ENCODE measurements around the gene NPM3.

NPM3 gene

DNA sequence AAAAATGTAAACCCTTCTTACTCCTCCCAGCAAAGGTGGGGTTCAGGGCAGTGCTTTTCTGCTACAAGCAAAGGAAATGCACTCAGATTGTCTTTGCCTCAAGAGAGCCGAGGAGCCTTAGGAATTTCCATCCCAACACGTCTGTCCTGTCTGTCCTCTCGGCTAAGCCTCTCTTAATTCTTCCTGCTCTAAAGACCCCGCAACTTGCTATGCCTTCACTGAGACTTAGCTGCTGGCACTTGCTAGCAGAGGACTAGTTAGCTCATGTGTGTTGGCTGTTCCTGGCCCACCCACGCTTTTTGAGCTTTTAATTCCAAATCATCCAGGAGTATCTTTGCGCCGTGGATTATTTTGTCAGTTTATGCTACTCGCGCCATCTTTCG, 481 bp upstream of the NPM3 start:
- DNase-seq (ENCODE audit: low read depth), result peak; percentile 22
- H3K4me3 ChIP-seq (ENCODE audit: low read length), result peak overlapping the region; percentile 86
- TF ChIP-seq, protein P1, sequence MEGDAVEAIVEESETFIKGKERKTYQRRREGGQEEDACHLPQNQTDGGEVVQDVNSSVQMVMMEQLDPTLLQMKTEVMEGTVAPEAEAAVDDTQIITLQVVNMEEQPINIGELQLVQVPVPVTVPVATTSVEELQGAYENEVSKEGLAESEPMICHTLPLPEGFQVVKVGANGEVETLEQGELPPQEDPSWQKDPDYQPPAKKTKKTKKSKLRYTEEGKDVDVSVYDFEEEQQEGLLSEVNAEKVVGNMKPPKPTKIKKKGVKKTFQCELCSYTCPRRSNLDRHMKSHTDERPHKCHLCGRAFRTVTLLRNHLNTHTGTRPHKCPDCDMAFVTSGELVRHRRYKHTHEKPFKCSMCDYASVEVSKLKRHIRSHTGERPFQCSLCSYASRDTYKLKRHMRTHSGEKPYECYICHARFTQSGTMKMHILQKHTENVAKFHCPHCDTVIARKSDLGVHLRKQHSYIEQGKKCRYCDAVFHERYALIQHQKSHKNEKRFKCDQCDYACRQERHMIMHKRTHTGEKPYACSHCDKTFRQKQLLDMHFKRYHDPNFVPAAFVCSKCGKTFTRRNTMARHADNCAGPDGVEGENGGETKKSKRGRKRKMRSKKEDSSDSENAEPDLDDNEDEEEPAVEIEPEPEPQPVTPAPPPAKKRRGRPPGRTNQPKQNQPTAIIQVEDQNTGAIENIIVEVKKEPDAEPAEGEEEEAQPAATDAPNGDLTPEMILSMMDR (IDR thresholded peaks at IDR 0.05; ENCODE audit: insufficient read depth, low read depth, low read length, missing control alignments), result no peak

DNA sequence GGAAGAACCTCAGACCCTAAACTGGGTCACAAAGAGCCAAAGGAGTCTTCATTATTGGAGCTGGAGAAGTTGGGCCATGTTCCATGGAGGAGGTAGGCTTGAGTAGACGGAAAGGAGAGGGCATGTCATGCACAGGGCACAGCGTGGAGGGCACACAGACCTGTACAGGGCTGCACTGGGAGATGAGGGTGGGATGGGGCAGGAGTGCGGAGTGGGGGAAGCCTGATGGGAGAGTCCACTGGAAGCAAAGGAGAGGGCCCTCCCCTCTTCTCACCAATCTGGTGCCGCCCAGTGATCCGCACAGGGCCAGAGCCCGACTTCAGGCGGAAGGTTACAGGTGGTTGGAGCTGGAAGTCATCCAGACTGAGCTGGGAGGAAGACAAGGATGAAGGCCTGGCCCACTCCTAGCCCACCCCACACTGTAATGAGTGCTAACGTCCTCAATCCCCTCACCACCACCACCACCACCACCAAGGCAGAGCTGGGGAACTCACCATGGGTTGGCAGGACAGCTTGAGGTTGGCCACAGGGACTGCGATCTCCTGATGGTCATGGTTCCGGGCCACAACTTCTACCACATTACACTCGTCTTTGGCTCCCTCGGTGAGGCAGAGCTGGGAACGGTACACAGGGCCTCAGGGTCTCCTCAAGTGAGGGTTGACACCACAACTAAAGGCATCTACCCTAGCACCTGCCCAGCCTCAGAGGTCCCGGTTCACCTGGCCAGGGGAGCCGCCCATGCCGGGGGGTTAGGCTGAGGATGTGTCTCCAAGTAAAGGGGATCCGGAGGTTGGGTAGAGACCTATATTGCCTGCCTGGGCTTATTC, 1.0 kb downstream of the NPM3 start:
- DNase-seq (ENCODE audit: low read depth), result no peak
- peak overlapping the region; percentile 86 for H3K4me3 ChIP-seq (ENCODE audit: low read length)
- TF ChIP-seq, protein P1 (IDR thresholded peaks at IDR 0.05; ENCODE audit: insufficient read depth, low read depth, low read length, missing control alignments), result no peak

DNA sequence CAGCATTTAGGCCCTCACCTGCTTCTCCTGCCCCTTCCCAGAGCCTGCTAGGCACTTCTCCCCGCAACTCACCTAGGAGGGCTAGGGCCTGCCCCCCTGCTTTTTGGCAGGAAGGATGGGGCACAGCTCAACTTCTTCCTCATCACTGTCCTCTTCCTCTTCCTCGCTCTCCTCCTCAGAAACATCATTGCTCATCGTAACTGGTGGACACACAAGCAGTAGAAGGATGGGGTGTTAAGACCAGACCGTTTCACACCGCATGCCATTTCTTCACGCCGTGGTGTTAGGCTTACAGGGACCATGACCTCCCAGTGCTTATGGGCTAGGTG, 1.6 kb downstream of the NPM3 start:
- no peak overlapping the region for H3K4me3 ChIP-seq (ENCODE audit: low read length)
- no peak for DNase-seq (ENCODE audit: low read depth)
- TF ChIP-seq, protein P1 (IDR thresholded peaks at IDR 0.05; ENCODE audit: insufficient read depth, low read depth, low read length, missing control alignments), result no peak

DNA sequence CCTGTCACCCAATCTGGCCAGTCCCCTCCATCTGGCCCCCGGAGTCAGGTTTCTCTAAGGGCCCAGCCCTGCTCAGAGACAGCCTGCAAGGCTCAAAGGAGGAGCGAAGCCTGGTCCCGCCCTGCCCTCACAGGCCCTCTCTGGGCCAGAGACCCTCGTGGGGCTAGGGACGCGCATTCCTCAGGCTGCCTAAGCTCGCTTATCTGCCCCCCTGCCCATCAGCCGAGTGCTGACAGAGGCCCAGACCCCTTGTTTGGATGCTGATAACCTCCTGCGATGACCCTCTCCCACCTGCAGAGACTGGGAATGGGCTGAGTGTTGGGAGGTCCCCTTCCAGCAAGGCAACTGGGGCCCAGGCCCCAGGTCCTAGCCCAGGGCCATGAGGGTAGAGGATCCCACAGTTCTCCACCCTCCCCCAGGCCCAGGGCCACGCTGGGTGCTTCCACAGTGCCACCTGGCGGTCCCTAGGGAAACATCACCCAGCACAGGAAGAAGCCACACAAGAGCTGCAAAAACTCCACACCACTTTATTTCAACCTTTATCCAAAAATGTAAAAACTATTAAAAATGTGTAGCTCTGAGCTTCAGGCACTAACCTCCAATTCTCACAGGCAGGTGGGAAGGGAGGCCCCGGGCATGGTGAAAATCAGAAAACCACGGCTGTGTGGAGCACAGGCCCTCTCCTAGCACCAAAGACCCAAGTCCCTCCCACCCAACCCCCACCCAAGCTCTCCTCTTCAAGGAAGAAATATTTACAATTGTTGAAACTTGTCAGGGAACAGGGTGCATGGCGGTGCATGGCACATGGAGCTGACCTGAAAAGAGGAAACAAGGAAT, 2.2 kb downstream of the NPM3 start:
- H3K4me3 ChIP-seq (ENCODE audit: low read length), result no peak overlapping the region
- TF ChIP-seq, protein P1 (IDR thresholded peaks at IDR 0.05; ENCODE audit: insufficient read depth, low read depth, low read length, missing control alignments), result peak; percentile 97
- peak; percentile 72 for DNase-seq (ENCODE audit: low read depth)

DNA sequence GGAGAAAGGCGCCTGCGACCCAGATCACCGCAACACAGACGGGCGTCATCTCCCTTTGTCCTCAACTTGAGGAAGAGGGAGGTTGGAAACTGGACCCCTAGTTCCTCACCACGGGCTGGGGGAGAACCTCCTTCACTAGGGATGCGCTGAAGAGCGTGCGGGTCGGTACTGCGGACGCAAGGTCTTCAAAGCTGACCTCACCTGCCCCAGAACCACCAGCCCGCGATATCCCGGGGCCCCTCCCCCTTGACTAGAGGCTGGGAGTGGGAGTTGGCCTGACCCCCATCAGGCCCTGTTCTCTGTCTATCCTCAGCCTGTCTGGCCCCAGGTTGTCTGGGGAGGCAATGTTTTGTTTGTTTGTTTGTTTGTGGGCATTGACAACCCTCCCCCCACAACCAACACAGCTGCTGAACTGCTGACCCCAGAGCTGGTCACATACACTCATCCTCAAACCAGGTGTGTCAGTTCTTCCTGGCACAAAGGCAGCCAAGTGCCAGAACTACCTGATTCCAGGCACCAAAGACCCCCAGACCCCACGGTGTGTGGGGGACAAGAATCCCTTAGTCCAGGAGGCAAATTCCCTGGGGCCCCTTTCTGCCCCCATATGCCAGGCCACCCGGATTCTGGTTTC, 2.9 kb downstream of the NPM3 start:
- TF ChIP-seq, protein P1 (IDR thresholded peaks at IDR 0.05; ENCODE audit: insufficient read depth, low read depth, low read length, missing control alignments), result no peak
- H3K4me3 ChIP-seq (ENCODE audit: low read length), result peak overlapping the region; percentile 33
- DNase-seq (ENCODE audit: low read depth), result no peak

DNA sequence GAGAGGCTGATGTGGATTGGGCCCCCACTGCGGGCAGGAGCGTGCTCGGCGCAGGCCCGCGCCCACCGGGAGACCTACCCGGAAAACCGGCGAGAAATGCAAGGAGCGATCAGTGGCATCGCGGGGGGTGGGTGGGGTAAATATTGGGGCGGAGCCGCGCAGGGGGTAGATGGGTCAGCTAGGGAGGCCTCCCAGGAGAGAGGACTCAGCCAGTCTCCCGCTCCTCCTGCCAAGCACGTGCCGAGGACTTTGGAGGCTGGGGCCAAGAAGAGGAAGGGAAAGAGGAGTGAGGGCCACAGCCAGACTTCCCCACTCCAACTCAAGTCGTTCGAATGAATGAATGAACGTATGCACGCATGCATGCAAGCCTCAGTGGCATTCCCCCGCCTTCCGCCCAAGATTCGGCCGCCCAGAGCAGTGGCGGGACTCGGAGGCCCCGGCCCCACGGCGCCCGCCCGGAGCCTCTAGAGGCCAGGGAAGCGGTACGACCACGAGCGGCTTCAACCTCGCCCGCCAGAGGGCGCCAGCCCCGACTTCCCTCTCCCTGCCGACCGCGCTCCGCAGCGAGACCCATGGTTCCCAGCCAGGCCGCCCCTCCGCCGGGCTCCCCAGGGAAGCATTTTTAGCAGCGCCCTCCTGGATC, 3.6 kb downstream of the NPM3 start:
- H3K4me3 ChIP-seq (ENCODE audit: low read length), result peak overlapping the region; percentile 37
- TF ChIP-seq, protein P1 (IDR thresholded peaks at IDR 0.05; ENCODE audit: insufficient read depth, low read depth, low read length, missing control alignments), result peak; percentile 69
- DNase-seq (ENCODE audit: low read depth), result peak; percentile 72
